ENCODE results near the gene MIS12.

DNA sequence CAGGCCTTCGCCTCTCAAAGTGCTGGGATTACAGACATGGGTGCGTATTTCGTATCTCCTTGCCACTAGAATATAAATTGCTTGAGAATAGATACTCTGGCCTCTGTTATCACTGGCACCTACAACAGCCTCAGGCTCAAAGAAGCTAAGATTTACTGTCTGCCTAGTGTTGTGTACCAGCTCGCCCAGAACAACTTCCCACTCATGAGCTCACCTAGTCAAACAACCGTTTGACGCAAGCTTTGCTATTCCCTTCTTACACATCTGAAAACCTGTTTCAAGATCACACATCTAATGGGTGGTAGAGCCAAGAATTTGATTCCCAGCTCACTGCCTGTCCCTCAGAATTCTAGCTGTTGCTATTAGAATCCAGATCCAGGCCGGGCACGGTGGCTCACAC lies 24.4 kb downstream of the MIS12 start:
- TF ChIP-seq MBD2 (IDR thresholded peaks at IDR 0.05; ENCODE audit: borderline replicate concordance, low read depth) (no peak), SETDB1 (IDR thresholded peaks at IDR 0.05; ENCODE audit: low read length) (no peak), HDAC2 (IDR thresholded peaks at IDR 0.05) (no peak), SREBF2 (CRISPR knock-in tag; IDR thresholded peaks at IDR 0.05) (no peak), BHLHE40 (IDR thresholded peaks at IDR 0.05; ENCODE audit: low read length) (no peak), EP400 (IDR thresholded peaks at IDR 0.05) (no peak)
- TF ChIP-seq, protein P1, sequence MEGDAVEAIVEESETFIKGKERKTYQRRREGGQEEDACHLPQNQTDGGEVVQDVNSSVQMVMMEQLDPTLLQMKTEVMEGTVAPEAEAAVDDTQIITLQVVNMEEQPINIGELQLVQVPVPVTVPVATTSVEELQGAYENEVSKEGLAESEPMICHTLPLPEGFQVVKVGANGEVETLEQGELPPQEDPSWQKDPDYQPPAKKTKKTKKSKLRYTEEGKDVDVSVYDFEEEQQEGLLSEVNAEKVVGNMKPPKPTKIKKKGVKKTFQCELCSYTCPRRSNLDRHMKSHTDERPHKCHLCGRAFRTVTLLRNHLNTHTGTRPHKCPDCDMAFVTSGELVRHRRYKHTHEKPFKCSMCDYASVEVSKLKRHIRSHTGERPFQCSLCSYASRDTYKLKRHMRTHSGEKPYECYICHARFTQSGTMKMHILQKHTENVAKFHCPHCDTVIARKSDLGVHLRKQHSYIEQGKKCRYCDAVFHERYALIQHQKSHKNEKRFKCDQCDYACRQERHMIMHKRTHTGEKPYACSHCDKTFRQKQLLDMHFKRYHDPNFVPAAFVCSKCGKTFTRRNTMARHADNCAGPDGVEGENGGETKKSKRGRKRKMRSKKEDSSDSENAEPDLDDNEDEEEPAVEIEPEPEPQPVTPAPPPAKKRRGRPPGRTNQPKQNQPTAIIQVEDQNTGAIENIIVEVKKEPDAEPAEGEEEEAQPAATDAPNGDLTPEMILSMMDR (IDR thresholded peaks at IDR 0.05 in 2 of 3, conservative IDR thresholded peaks at IDR 0.05 in 1 of 3; ENCODE audit: insufficient read depth in 2 of 3, low read depth in 1 of 3, low read length in 3 of 3), result no peak
- TF ChIP-seq, protein P2, sequence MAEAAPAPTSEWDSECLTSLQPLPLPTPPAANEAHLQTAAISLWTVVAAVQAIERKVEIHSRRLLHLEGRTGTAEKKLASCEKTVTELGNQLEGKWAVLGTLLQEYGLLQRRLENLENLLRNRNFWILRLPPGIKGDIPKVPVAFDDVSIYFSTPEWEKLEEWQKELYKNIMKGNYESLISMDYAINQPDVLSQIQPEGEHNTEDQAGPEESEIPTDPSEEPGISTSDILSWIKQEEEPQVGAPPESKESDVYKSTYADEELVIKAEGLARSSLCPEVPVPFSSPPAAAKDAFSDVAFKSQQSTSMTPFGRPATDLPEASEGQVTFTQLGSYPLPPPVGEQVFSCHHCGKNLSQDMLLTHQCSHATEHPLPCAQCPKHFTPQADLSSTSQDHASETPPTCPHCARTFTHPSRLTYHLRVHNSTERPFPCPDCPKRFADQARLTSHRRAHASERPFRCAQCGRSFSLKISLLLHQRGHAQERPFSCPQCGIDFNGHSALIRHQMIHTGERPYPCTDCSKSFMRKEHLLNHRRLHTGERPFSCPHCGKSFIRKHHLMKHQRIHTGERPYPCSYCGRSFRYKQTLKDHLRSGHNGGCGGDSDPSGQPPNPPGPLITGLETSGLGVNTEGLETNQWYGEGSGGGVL (CRISPR knock-in tag; IDR thresholded peaks at IDR 0.05), result no peak
- TF ChIP-seq, protein P3, sequence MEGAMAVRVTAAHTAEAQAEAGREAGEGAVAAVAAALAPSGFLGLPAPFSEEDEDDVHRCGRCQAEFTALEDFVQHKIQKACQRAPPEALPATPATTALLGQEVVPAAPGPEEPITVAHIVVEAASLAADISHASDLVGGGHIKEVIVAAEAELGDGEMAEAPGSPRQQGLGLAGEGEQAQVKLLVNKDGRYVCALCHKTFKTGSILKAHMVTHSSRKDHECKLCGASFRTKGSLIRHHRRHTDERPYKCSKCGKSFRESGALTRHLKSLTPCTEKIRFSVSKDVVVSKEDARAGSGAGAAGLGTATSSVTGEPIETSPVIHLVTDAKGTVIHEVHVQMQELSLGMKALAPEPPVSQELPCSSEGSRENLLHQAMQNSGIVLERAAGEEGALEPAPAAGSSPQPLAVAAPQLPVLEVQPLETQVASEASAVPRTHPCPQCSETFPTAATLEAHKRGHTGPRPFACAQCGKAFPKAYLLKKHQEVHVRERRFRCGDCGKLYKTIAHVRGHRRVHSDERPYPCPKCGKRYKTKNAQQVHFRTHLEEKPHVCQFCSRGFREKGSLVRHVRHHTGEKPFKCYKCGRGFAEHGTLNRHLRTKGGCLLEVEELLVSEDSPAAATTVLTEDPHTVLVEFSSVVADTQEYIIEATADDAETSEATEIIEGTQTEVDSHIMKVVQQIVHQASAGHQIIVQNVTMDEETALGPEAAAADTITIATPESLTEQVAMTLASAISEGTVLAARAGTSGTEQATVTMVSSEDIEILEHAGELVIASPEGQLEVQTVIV (CRISPR knock-in tag; IDR thresholded peaks at IDR 0.05; ENCODE audit: borderline replicate concordance), result no peak

All from K562 (cell line).